GM21381 (cell line): ENCODE measurements around the gene LRRC32.

Experiments used
- ATAC-seq: cut with Tn5 transposase; IDR thresholded peaks from one replicate; pipeline ENCODE4 v1.9.1; 2021; ENCODE audit warnings: mild to moderate bottlenecking, moderate library complexity; ENCODE audit not compliant: unreplicated experiment

LRRC32 gene

DNA sequence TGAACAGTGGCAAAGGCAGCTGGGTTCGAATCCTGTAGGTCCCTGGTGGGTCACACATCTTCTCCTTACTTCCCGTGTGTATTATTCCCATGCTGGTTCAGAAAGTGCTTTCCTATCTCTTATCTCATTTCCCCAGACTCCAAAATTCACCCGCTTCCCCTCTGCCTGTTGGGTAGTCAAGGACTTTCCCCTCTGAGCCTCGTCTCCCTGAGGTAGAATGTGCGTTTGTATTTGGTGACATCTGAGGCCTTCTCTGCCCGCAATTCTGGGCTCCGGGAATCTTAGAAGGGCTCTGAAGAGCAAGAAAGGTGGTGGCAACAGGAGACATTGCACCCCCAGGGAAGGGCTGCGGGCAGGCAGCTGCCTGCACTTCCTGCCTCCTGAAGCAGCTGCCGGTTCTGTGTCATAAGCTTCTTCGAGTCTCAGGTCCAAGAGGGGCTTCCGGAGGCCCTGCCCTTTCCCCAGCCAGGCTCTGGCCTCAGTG is 5.9 kb downstream of the LRRC32 start:
- ATAC-seq = no peak

DNA sequence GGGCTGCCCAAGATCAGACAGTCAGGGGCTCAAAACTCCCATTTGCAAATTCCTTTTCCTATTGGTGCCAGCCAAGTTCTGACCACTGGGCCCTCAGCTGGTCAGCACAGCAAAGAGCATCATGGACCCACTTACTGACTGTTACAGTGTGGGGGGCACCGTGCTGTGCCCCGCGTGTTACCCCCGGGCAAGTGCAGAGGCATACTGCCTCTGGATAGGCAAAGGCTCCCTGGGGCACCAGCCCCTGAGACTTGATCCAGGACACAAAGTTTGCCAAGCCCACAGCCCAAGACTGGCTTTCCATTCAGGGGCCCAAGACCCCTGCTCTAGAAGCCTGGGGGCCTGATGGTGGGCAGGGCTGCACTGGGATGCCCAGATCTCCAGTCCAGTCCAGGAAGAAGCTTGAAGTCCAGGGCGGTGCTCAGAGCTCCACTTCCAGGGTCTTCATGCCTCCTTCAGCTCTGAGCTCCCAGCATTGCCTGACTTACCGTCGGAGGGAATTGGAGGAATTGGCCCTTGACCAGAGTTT is 6.6 kb downstream of the LRRC32 start:
- ATAC-seq = no peak

- no peak for ATAC-seq
Measured at GRCh38 chr11:76663486-76663810, 7.1 kb downstream of the LRRC32 start.

DNA sequence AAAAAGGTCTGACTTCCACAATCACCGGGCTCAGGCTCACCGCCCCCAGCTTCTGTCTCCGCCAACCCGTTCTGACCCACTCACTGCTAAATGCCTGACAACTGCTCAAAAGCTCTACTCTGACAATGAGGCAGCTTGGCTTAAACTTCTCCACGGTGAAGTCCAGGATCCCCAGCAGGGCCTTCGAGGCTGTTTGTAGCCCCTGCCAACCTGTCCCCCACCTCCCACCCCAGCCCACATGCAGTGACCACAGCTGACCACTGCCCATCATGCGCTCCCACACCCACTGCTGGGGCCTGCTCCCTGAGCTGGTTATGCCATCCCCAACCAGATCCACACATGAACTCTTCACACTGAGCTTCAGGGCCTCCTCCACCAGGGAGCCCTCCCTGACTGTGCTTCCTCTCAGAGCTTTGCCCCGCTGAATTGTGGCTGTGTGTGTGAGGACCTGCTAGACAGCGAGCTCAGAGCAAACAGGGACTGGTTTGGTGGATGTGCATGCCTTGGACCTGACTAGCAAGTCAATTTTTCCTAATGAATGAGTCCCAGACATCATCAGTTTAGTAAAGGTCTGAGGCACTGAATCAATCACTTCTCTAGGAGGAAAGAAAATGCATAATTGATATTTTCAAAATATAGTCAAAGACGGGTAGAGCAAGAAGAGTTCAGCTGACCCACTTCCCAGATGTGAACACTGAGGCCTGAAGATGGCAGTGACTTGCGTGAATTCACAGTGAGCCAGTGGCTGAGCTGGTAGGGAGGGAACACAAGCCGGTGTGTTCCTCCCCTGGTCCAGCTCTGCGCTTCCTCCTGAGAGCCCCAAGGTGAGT is 7.7 kb downstream of the LRRC32 start:
- no peak for ATAC-seq

- ATAC-seq = no peak
Measured at GRCh38 chr11:76661834-76662434, 8.6 kb downstream of the LRRC32 start.

- no peak for ATAC-seq
Measured at GRCh38 chr11:76661306-76661751, 9.2 kb downstream of the LRRC32 start.

GRCh38 chr11:76660533-76661305 is 9.8 kb downstream of the LRRC32 start:
- ATAC-seq = no peak

- no peak for ATAC-seq
Measured at GRCh38 chr11:76659672-76660532, 10.6 kb downstream of the LRRC32 start.

GRCh38 chr11:76658651-76659650 is 11.6 kb downstream of the LRRC32 start:
- no peak for ATAC-seq

DNA sequence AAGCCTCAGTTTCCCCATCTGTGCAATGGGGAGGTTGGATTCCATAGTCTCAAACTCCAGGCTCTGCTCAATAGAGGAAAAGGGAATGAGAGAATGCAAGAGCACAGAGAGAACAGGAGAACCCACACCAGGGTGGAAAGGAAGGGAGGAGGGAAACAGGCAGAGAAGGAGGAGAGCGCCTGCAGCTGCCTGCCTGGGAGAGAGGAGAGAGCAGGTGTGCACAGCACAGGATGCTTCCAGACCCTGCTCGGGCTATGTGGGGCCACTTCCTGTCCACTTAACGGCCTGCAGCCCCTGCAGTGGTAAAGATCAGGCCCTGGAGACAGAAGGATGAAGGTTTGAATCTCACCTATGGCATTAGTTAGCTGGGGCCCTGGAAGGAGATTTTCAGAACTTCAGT is 12.3 kb downstream of the LRRC32 start:
- no peak for ATAC-seq

- no peak for ATAC-seq
Measured at GRCh38 chr11:76657187-76658170, 13.1 kb downstream of the LRRC32 start.

DNA sequence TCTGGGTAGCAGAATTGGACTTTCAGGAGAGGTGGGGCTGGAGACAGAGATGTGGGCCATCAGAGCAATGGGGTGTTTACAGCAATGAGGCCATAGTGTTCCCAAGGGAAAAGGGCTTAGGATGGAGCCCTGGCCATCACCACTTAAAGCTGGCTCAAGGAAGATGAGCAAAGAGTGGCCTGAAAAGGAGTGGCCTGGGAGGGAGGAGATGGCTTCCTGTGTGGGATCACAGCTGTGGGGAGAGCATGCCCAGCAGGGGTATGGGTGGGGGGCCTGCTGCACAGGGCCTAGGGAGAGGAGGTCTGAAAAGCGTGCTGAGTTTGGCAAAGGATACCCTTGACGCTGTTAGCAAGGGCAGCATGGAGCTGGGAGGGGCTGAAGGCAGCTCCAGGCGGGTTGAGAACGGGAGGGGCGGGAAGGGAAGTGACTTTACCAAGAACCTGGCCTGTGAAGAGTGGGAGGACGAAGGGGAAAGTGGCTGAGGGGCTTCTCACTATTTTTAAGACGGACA is 13.9 kb downstream of the LRRC32 start:
- ATAC-seq = no peak

- ATAC-seq = no peak
Measured at GRCh38 chr11:76656050-76656531, 14.5 kb downstream of the LRRC32 start.

- ATAC-seq = no peak
Measured at GRCh38 chr11:76655501-76656049, 15.0 kb downstream of the LRRC32 start.

DNA sequence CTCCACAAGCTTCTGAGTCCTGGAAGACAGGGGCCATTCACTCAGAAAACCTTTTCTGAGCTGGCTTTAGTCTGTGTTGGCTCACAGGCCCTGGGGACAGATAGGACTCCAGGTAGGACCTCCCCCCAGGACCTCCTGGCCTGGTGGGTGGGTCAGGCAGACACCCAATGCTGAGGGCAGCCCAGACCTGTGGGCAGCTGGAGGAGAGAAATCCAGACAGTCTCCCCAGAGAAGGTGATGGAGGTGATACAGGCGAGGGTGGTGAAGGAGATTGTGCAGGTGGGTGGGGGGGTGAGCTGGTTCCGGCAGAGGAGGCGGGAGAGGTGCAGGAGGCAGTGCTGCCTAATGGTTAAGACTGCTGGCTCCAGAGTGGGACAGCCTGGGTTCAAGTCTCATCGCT is 15.6 kb downstream of the LRRC32 start:
- no peak for ATAC-seq

GRCh38 chr11:76654298-76654851 is 16.2 kb downstream of the LRRC32 start:
- ATAC-seq = no peak

DNA sequence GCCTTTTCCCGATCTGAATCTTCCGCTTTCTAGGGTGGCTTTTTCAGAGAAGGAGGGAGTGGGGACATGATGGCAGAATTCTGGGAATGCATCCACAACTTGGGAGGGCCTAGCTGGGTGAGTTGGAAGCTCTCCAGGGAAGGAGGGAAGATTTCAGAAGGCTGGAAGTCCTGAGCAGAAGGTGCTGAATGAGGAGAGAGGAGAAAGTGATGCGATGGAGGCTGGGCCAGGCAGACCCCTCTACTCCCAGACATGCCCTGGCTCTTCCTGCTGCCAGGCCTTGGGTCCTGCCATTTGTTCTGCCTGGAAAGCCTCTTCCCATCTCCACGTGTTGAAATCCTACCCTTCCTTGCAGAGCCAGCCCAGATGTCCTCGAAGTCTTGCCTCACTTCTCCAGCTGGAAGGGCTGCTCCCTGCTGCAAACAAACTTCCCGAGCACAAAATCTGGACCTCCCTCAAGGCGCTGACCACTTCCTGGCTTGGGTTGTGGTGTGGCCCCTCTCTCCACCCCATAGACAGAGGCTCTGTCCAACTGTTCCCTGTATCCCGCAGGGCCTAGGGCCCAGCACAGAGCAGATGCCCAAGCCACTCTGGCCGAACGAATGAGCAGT is 16.8 kb downstream of the LRRC32 start:
- ATAC-seq = no peak
